Stimulated activated CD4-positive, alpha-beta T cell treated with anti-CD3 and anti-CD28 coated beads, Interleukin-4, amount 100 ng/mL, for 48 hours (primary cell): ENCODE data around the gene COX4I2.
"Not testable (repeated sequence)": the region's sequence is repeated elsewhere in the genome, so short reads cannot be mapped to it uniquely, and the experiment has no call there.

ENCODE experiments used
- DNase-seq, 2 donors: peaks; one replicate each; pipeline ENCODE4 v3.0.0-alpha.2; 2020; ENCODE audit warnings: low read depth in 2 of 2

Gene COX4I2

GRCh38 chr20:31607640-31608250 is 30.0 kb upstream of the COX4I2 start:
- no peak for DNase-seq

- no peak for DNase-seq
These were observed 29.3 kb upstream of the COX4I2 start for GRCh38 chr20:31608251-31608945.

GRCh38 chr20:31612271-31612640 is 25.5 kb upstream of the COX4I2 start:
- not testable (repeated sequence) for DNase-seq

- DNase-seq: no peak
These were observed 22.3 kb upstream of the COX4I2 start for GRCh38 chr20:31615416-31615815.

DNA sequence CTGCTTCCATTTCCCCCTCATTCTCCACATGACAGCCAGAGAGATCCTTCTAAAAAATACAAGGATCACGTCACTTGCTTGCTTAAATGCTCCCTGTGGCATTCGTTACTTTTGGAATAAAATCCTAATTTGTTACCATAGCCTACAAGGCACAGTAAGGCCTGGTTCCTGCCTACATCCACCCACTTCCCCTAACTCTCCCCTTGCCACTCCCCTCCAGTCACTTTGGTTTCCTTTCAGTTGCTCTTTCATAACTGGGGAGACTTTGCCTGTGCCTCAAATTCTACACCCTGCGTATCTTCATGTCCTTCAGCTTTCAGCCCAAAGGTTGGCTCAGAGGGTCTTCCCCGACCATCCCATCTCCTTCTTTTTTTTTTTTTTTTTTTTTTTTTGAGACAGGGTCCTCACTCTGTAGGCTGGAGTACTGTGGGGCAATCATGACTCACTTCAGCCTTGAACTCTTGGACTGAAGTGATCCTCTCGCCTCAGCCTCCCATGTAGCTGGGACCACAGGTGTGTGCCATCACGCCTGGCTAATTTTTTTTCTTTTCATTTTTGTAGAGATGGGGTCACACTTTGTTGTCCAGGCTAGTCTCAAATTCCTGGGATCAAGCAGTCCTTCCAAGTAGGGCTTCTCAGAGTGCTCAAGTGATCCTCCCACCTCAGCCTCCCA is 20.1 kb upstream of the COX4I2 start:
- no peak for DNase-seq

GRCh38 chr20:31620246-31620645 is 17.5 kb upstream of the COX4I2 start:
- DNase-seq: no peak

DNA sequence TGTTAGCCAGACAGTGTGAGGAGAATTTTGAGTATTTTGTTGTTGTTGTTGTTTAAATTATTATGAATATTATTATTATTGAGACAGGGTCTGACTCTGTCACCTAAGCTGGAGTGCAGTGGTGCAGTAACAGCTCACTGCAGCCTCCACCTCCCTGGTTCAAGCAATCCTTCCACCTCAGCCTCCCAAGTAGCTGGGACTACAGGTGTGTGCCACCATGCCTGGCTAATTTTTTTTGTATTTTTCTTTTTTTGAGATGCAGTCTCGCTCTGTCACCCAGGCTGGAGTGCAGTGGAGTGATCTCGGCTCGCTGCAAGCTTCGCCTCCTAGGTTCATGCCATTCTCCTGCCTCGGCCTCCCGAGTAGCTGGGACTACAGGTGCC is 14.6 kb upstream of the COX4I2 start:
- DNase-seq: not testable (repeated sequence)

DNA sequence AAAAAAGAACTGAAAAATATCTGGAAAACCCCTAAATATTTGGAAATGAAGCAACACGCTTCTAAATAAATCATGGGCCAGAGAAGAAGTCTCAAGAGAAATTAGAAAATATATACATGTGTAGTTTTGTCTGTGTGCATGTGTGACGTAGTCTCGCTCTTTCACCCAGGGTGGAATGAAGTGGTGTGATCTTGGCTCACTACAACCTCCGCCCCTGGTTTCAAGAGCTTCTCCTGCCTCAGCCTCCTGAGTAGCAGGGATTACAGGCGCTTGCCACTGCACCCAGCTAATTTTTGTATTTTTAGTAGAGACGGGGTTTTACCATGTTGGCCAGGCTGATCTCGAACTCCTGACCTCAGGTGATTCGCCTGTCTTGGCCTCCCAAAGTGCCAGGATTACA is 11.2 kb upstream of the COX4I2 start:
- not testable (repeated sequence) for DNase-seq

DNA sequence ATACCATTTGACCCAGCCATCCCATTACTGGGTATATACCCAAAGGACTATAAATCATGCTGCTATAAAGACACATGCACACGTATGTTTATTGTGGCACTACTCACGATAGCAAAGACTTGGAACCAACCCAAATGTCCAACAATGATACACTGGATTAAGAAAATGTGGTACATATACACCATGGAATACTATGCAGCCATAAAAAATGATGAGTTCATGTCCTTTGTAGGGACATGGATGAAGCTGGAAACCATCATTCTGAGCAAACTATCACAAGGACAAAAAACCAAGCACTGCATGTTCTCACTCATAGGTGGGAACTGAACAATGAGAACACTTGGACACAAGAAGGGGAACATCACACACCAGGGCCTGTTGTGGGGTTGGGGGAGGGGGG is 9.7 kb upstream of the COX4I2 start:
- DNase-seq: not testable (repeated sequence)

DNA sequence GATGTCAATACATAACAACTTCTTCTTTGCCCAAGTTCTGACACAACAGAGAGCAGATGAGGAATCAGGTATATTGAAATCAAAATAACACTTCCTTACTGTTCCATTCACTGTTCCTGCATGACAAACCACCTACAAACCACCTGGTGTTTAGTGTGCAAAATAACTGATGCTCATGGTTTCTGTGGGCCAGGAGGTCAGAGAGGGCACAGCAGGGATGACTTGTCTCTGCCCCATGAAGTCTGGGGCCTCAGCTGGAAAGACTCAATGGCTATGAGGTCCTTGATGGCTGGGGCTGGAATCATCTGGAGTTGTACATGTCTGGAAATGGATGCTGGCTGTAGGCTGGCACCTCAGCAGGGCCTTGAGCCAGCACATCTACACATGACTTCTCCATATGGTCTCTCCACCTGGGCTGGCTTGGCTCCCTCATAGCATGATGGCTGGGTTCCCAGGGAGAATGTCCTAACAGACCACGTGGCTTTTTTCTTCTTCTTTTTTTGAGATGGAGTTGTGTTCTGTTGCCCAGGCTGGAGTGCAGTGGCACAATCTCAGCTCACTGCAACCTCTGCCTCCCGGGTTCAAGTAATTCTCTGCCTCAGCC is 7.4 kb upstream of the COX4I2 start:
- DNase-seq: no peak

DNA sequence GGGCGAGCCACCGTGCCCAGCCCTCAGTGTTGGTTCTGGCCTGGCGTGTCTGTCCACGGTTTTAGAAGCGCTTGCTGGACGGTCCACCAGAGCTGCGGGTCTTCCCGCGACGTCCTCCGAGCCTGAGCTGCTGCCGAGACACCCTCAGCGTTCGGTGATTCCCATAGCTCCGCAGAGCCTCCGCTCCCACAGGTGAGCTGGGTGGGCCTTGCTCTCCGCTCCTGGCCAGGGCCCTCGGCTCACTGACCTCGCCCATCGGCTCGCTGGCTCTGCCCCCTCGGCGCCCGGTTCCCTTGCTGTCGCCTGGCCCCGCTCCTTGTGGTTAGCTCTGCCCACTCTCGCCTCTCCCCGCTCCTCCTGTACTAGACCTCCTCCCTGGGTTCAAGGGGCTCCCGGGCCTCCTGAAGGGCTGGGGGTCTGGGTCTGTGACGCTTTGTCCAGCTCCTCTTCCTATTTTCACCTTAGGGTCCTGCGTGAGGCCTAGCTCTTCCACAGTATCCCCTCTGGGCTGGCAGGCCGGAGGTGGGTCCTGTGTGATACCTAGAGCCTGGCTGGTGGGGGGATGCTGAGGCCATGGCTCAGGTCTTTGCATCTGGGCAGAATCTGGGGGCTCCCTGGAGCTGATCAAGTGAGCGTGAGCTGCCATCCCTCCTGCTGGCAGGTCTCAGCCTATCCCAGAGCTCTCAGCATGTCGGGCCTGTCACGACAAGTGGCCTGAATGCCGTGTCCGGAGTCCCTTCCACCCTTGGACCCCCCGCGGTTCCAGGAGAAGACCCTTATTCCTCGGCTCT is 5.0 kb upstream of the COX4I2 start:
- DNase-seq: no peak

GRCh38 chr20:31633339-31633914 is 4.3 kb upstream of the COX4I2 start:
- DNase-seq: no peak

DNA sequence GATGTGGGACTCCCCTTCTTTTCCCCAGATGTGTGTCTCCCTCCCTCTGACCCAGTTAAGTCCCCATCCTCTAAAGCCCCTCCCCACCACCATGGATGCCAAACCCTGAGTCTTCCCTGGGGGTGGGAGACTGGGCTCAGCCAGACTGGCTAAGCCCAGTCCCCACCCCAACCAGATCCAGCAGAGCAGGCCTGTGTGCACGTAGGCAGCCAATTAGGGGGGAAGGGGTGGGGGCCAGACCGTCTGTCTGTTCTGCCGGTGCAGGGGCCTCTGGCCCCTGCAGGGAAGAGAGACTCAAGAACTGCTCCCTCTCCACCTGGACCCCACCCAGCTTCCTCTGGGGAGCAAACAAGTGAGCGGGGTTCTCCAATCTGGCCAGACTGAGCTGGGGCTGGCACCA is 605 bp downstream of the COX4I2 start:
- no peak for DNase-seq

GRCh38 chr20:31638816-31639215 is 1.1 kb downstream of the COX4I2 start:
- DNase-seq: no peak

GRCh38 chr20:31640259-31640658 is 2.5 kb downstream of the COX4I2 start:
- no peak for DNase-seq

- no peak for DNase-seq
These were observed 3.7 kb downstream of the COX4I2 start for GRCh38 chr20:31641391-31641790.

- no peak for DNase-seq
These were observed 5.1 kb downstream of the COX4I2 start for GRCh38 chr20:31642837-31643236.

GRCh38 chr20:31643522-31643921 is 5.8 kb downstream of the COX4I2 start:
- DNase-seq: no peak

- DNase-seq: no peak
These were observed 7.0 kb downstream of the COX4I2 start for GRCh38 chr20:31644701-31645100.

- not testable (repeated sequence) for DNase-seq
These were observed 10.4 kb downstream of the COX4I2 start for GRCh38 chr20:31648104-31648503.

GRCh38 chr20:31652917-31653396 is 15.2 kb downstream of the COX4I2 start:
- no peak for DNase-seq
